GM23338 (cell line): ENCODE measurements around the gene PHTF1. TPM values are rescaled to one million over a fixed set of nuclear protein-coding genes. Genes with fewer than 3 reads are reported as not detected.

Source experiments
- ATAC-seq: fragments of 200-7000 bp; cut with Tn5 transposase; 3 replicates; pipeline ENCODE4 v1.9.1; 2020
- DNase-seq: peaks from one replicate; pipeline ENCODE4 v3.0.0-alpha.2; 2015; ENCODE audit warnings: low spot score
- H2AFZ ChIP-seq: fragments of 200-600 bp; sonication (generic); 2 replicates; pipeline ENCODE4 v1.8.0; 2016; ENCODE audit warnings: antibody characterized with exemption, mild to moderate bottlenecking, moderate library complexity
- H3F3A ChIP-seq: fragments of 200-600 bp; sonication (generic); replicated peaks from 2 replicates; pipeline ENCODE4 v1.8.0; 2017; ENCODE audit warnings: antibody characterized with exemption, mixed run types, low read depth
- H3K27ac ChIP-seq: fragments of 200-600 bp; sonication (generic); 2 replicates; pipeline ENCODE4 v1.6.1; 2016; ENCODE audit warnings: low read depth
- H3K27me3 ChIP-seq: fragments of 200-600 bp; sonication (generic); 2 replicates; pipeline ENCODE4 v1.8.0; 2016; ENCODE audit warnings: mild to moderate bottlenecking, mixed run types, moderate library complexity; ENCODE audit not compliant: insufficient read depth
- H3K36me3 ChIP-seq: fragments of 200-600 bp; sonication (generic); 2 replicates; pipeline ENCODE4 v1.8.0; 2016; ENCODE audit warnings: mild to moderate bottlenecking; ENCODE audit not compliant: insufficient read depth
- H3K4me1 ChIP-seq: fragments of 200-600 bp; sonication (generic); 2 replicates; pipeline ENCODE4 v1.8.0; 2016; ENCODE audit warnings: mild to moderate bottlenecking, moderate library complexity; ENCODE audit not compliant: insufficient read depth
- H3K4me2 ChIP-seq: fragments of 200-600 bp; sonication (generic); 2 replicates; pipeline ENCODE4 v1.7.1; 2017; ENCODE audit warnings: mixed run types
- H3K4me3 ChIP-seq: fragments of 200-600 bp; sonication (generic); 2 replicates; pipeline ENCODE4 v1.6.1; 2016; ENCODE audit warnings: mixed run types
- H3K79me2 ChIP-seq: fragments of 200-600 bp; sonication (generic); replicated peaks from 2 replicates; pipeline ENCODE4 v1.8.0; 2017; ENCODE audit warnings: mild to moderate bottlenecking; ENCODE audit not compliant: insufficient read depth
- H3K9me2 ChIP-seq: fragments of 200-600 bp; sonication (generic); 2 replicates; pipeline ENCODE4 v1.8.0; 2017; ENCODE audit not compliant: insufficient read depth
- H4K20me1 ChIP-seq: fragments of 200-600 bp; sonication (generic); replicated peaks from 2 replicates; pipeline ENCODE4 v1.8.0; 2017; ENCODE audit warnings: mild to moderate bottlenecking; ENCODE audit not compliant: insufficient read depth
- H3K27ac Mint-ChIP-seq: 2 replicates; pipeline ENCODE4 v1.8.0; 2020; ENCODE audit warnings: inconsistent platforms, mild to moderate bottlenecking, moderate library complexity, mixed read lengths
- H3K27me3 Mint-ChIP-seq: 3 replicates; pipeline ENCODE4 v1.8.0; 2022; ENCODE audit warnings: low read depth, mild to moderate bottlenecking, moderate library complexity, mixed read lengths, inconsistent platforms; ENCODE audit not compliant: insufficient read depth, poor library complexity
- H3K36me3 Mint-ChIP-seq: 3 replicates; pipeline ENCODE4 v1.8.0; 2021; ENCODE audit warnings: low read depth, mild to moderate bottlenecking, inconsistent platforms, moderate library complexity, mixed read lengths
- H3K4me1 Mint-ChIP-seq: 3 replicates; pipeline ENCODE4 v1.8.0; 2020; ENCODE audit warnings: mild to moderate bottlenecking, inconsistent platforms, mixed read lengths
- H3K4me3 Mint-ChIP-seq: 3 replicates; pipeline ENCODE4 v1.8.0; 2021; ENCODE audit warnings: moderate library complexity, mild to moderate bottlenecking, inconsistent platforms, mixed read lengths
- H3K9me3 Mint-ChIP-seq: 3 replicates; pipeline ENCODE4 v1.8.0; 2020; ENCODE audit warnings: moderate library complexity, mild to moderate bottlenecking, inconsistent platforms, mixed read lengths
- CREB1 ChIP-seq: fragments of 250-450 bp; sonication (Bioruptor Pico); IDR thresholded peaks from 2 replicates; pipeline ENCODE4 v1.5.0; 2020; ENCODE audit warnings: low read depth, mild to moderate bottlenecking, moderate library complexity
- CTCF ChIP-seq, 2 experiments: fragments of 200-600 bp in 1 of 2; sonication (generic) in 1 of 2; conservative IDR thresholded peaks; 2 replicates each; pipeline versions ENCODE4 v1.5.1 to v1.6.1; 2016 to 2017; ENCODE audit warnings: antibody characterized with exemption in 2 of 2, low read depth in 2 of 2, mild to moderate bottlenecking in 2 of 2, moderate library complexity in 1 of 2
- ETS1 ChIP-seq: IDR thresholded peaks from 2 replicates; pipeline ENCODE4 v1.6.1; 2016; ENCODE audit warnings: antibody characterized with exemption
- EZH2 ChIP-seq: fragments of 200-600 bp; sonication (generic); IDR thresholded peaks from one replicate; pipeline ENCODE4 v1.8.0; 2017; ENCODE audit warnings: antibody characterized with exemption, mild to moderate bottlenecking, low read depth; ENCODE audit not compliant: unreplicated experiment
- EZH2phosphoT487 ChIP-seq: fragments of 200-600 bp; sonication (generic); IDR thresholded peaks from one replicate; pipeline ENCODE4 v1.8.1; 2018; ENCODE audit warnings: antibody characterized with exemption; ENCODE audit not compliant: unreplicated experiment
- JUNB ChIP-seq: IDR thresholded peaks from one replicate; pipeline ENCODE4 v1.6.1; 2016; ENCODE audit warnings: antibody characterized with exemption; ENCODE audit not compliant: unreplicated experiment
- NANOG ChIP-seq: IDR thresholded peaks from 2 replicates; pipeline ENCODE4 v1.6.1; 2016; ENCODE audit warnings: antibody characterized with exemption, borderline replicate concordance
- POLR2AphosphoS5 ChIP-seq: IDR thresholded peaks from 2 replicates; pipeline ENCODE4 v1.6.1; 2016; ENCODE audit warnings: antibody characterized with exemption, low read depth
- REST ChIP-seq: IDR thresholded peaks from one replicate; pipeline ENCODE4 v1.6.1; 2018; ENCODE audit warnings: antibody characterized with exemption; ENCODE audit not compliant: unreplicated experiment
- STAT1 ChIP-seq: IDR thresholded peaks from one replicate; pipeline ENCODE4 v1.6.1; 2016; ENCODE audit warnings: antibody characterized with exemption; ENCODE audit not compliant: unreplicated experiment
- ZNF114 ChIP-seq: fragments of 250-450 bp; sonication (Bioruptor Pico); IDR thresholded peaks from 2 replicates; pipeline ENCODE4 v1.5.0; 2020; ENCODE audit warnings: mild to moderate bottlenecking, moderate library complexity
- ZNF331 ChIP-seq: fragments of 250-450 bp; sonication (Bioruptor Pico); IDR thresholded peaks from 2 replicates; pipeline ENCODE4 v1.5.0; 2020; ENCODE audit warnings: low read depth, mild to moderate bottlenecking, moderate library complexity
- ZNF462 ChIP-seq: fragments of 250-450 bp; sonication (Bioruptor Pico); IDR thresholded peaks from 2 replicates; pipeline ENCODE4 v1.5.0; 2020; ENCODE audit warnings: mild to moderate bottlenecking, moderate library complexity
- polyA plus RNA-seq: library from polyadenylated mRNA; unstranded; fragments of >200 nt; fragmentation: Nextera tagmentation; extraction: Ambion mirVana; gene quantifications from 2 replicates; pipeline ENCODE4 v1.2.1, GENCODE V29; 2016
- total RNA-seq: library from RNA; depleted of rRNA; stranded (reverse); fragments of >200 nt; shearing (Covaris generic); gene quantifications from 2 replicates; pipeline ENCODE4 v1.2.3, GENCODE V29; 2014

PHTF1 gene
- total and polyA plus RNA-seq, 2 experiments from 2014 or later, result 19.1 to 21.6 TPM

GRCh38 chr1:113666126-113666525 lies 93.2 kb downstream of the PHTF1 start:
- H3K27ac ChIP-seq, result no peak overlapping the region
- TF ChIP-seq NANOG, result no peak
- TF ChIP-seq POLR2AphosphoS5, result no peak
- TF ChIP-seq JUNB, result no peak
- no peak for TF ChIP-seq EZH2phosphoT487
- TF ChIP-seq ETS1, result no peak
- TF ChIP-seq ZNF331 (CRISPR knock-in tag), result no peak
- TF ChIP-seq REST, result no peak
- TF ChIP-seq ZNF114, result no peak
- TF ChIP-seq CREB1 (CRISPR knock-in tag), result no peak
- TF ChIP-seq ZNF462, result no peak
- no peak for TF ChIP-seq STAT1
- no peak for TF ChIP-seq EZH2
- no peak for TF ChIP-seq CTCF (conservative IDR thresholded peaks at IDR 0.05; ENCODE audit: low read depth in 2 of 2)
- H3K27me3 ChIP-seq, result no peaks in the 10 kb centered on the region
- Mint-ChIP-seq H3K27me3 (no peaks in the 10 kb centered on the region), H3K27ac (no peak overlapping the region), H3K4me3 (no peak overlapping the region), H3K4me1 (no peaks in the 10 kb centered on the region), H3K36me3 (no peaks in the 10 kb centered on the region), H3K9me3 (no peaks in the 10 kb centered on the region)
- H3F3A ChIP-seq, result no peaks in the 10 kb centered on the region
- ATAC-seq (no peak), DNase-seq (no peak)
- no peaks in the 10 kb centered on the region for H4K20me1 ChIP-seq
- no peak overlapping the region for H2AFZ ChIP-seq
- no peaks in the 10 kb centered on the region for H3K9me2 ChIP-seq
- no peaks in the 10 kb centered on the region for H3K4me1 ChIP-seq
- no peak overlapping the region for H3K4me2 ChIP-seq
- H3K36me3 ChIP-seq, result no peaks in the 10 kb centered on the region
- H3K79me2 ChIP-seq, result no peaks in the 10 kb centered on the region
- no peak overlapping the region for H3K4me3 ChIP-seq
